GM21360 (cell line): Measurements from ENCODE around the gene TMEM248.
"Not testable (repeated sequence)": the region's sequence is repeated elsewhere in the genome, so short reads cannot be mapped to it uniquely, and the experiment has no call there.

Source experiments
- ATAC-seq: cut with Tn5 transposase; IDR thresholded peaks from one replicate; pipeline ENCODE4 v1.9.1; 2021; ENCODE audit warnings: mild to moderate bottlenecking, moderate library complexity; ENCODE audit not compliant: unreplicated experiment

The TMEM248 gene

DNA sequence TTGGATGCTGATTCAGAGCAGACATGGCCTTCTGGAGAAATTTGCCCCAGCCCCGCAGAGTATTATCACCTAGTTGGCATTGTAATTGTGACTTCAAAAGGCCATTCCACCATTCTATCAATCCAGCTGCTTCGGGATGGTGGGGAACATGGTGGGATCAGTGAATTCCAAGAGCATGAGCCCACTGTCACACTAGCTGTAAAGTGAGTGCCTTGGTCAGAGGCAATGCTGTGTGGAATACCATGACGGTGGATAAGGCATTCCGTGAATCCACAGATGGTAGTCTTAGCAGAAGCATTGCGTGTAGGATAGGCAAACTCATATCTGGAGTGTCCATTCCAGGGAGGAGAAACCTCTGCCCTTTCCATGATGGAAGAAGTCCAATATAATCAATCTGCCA lies 13.3 kb upstream of the TMEM248 start:
- no peak for ATAC-seq

DNA sequence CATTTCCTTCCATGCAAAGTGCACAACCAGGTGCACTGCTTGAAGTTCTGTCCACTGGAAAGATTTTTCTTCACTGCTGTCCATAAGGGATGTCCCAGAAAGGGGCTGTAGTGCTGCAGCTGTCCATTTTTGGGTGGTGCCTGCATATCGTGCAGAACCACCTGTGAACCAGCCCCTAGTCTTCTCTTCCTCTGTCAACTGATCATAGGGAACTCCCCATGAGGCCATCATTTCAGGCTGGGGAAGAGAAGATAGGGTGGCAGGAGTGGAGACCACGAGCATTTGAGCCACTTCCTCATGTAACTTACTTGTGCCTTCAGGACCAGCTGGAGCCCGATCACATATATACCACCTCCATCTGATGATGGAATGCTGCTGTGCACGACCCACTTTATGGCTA lies 12.4 kb upstream of the TMEM248 start:
- not testable (repeated sequence) for ATAC-seq

DNA sequence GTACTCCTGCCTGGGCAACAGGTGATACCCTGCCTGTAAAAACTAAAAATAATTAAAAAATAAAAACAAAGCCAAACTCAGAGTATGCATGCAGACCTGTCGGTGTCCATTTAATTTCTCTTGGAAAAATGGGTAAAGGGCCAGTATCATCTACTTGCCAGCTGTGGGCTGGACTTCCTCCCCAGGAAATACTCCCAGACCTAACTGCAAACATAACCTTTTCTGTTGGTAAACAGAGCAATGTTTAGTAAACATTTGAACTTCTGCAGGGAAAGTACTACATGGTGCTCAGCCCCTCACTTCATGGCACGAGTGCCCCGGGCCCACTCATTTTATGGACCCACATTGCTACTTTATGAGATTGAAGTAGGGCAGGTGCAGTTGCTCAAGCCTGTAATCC lies 10.2 kb upstream of the TMEM248 start:
- no peak for ATAC-seq

DNA sequence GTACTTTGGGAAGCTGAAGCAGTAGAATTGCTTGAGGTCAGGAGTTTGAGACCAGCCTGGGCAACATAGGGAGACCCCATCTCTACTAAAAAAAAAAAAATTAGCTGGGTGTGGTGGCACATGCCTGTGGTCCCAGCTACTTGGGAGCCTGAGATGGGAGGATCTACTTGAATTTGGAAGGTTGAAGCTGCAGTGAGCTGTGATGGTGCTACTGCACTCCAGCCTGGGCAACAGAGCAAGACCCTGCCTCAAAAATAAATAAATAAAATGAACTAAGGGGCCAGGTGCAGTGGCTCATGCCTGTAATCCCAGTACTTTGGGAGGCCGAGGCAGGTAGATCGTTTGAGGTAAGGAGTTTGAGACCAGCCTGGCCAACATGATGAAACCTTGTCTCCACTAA lies 9.8 kb upstream of the TMEM248 start:
- not testable (repeated sequence) for ATAC-seq

DNA sequence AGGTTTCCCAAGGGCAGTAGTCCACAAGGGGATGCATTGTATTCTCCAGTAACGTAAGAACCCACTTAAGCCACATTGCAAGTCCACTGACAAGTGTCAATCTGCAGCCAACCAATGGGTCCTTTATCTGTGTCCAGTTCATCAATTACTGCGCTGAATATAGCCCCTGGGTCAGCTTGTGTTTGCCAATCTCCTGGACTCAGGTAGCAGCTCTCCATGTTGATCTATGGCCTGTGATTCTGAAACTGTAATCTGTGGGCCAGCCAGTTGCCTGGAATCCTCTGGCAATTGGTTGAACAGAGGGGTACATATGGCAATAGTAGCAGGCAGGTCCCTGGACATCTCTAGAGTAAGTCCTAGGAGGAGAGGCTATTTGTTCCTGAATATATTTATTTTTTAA lies 8.8 kb upstream of the TMEM248 start:
- no peak for ATAC-seq

DNA sequence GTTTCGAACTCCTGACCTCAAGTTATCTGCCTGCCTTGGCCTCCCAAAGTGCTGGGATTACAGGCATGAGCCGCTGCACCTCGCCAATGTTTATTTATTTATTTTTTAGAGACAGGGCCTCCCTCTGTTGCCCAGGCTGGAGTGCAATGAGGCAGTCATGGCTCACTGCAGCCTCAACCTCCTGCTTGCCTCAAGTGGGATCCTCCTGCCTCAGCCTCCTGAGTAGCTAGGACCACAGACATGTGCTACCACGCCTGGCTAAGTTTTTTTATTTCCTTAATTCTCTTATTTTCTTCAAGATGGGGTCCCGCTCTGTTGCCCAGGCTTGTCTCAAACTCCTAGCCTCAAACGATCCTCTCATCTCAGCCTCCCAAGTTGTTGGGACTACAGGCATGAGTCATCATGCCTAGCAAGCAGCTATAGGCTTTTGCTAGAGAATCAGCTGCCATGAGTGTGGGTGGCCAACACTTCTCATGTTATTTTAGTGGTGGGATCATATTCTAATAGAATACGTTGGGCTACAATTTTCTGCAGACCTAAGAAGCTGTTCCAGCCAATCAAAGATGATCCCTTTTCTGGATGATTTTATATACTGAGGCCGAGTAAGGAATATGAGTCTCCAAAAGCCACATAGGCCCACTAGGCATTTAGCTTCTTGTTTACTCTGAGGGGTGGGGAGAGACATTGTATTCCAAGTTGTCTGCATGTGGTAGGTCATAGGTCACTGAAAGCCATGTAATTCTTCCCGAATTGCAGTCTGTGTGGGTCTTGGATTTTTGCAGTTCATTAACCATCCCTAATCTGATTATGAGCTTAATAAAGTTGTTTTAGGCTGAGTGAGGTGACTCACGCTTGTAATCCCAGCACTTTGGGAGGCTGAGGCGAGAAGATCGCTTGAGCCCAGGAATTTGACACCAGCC lies 7.6 kb upstream of the TMEM248 start:
- ATAC-seq, result no peak

DNA sequence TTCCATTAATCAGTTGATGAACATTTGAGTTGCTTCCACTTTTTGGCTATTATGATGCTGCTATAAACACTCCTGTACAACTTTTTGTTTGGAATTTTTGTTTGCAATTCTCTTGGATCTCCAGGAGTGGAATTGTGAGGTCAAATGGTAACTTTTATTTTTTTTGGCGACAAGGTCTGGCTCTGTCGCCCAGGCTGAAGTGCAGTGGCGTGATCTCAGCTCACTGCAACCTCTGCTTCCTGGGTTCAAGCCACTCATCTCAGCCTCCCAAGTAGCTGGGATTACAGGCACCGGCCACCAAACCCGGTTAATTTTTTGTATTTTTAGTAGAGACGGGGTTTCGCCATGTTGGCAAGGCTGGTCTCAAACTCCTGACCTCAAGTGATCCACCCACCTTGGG lies 3.1 kb upstream of the TMEM248 start:
- ATAC-seq, result not testable (repeated sequence)

DNA sequence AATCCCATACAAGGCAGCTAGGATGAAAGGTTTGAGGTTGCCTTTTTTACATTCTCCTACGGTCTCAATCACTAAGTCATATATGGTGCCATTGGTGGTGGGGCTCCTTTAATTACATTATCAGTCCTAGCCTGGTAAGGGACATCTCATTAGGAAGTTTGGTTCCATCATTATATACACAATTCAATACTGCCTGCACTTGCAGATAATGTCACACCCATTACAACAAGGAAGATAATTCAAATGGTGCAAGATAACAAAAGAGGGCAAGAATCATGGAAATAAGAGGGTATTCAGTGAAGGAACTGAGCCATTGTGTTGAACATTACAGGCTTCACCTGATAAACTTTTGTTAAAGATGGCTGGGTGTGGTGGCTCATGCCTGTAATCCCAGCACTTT lies 1.7 kb upstream of the TMEM248 start:
- no peak for ATAC-seq

DNA sequence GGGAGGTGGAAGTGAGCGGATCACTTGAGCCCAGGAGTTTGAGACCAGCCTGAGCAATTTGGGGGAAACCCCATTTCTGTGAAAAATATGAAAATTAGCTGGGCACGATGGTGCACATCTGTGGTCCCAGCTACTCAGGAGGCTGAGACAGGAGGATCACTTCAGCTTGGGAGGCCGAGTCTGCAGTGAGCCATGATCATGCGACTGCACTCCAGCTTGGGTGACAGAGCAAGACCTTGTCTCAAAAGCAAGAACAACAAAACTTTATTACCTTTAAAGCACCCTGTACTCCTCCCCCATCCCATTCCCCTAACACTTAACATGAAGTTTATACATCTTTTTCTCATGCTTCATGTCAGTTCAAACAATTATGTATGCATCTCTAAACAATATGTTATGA lies 1.3 kb upstream of the TMEM248 start:
- ATAC-seq, result no peak

DNA sequence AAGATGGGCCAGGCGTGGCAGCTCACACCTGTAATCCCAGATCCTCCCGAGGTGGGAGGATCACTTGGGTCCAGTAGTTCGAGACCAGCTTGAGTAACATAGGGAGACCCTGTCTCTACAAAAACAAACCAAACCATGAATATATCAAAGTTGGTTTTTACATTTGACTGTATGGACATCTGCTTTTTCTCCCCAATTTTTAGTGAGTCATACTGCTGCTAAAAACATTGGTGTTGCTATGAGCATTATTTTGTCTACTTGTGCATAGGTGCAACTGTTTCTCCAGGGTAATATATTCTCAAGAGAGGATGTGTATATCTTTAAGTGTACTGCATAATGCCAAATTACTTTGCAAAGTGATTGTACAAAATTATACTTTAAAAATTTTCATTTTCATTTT lies 769 bp upstream of the TMEM248 start:
- no peak for ATAC-seq

DNA sequence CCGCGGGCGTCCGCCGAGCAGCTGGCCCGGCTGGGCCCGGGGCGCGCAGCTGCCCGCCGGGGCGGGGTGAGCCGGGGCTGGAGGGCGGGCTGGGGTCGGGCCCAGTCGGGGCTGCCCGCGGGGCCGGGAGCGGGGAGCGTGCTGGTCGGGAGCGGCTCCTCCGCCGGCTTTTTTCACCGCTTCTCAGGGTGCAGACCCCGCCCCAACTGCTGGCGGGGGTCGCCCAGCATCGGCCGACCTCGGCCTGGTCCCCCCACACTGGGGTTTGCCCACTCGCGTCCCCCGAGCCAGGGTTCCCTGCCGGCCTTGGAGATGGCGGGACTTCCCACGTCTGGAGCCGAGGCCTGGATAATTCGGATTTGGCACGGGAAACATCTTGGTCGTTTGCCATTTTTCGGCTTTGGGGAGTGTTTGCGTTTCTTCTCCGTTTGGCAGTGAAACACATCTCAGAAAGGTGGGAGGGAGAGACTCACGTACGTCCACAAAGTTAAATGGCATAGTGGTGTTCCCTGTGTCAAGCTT lies 432 bp downstream of the TMEM248 start:
- peak; percentile 33 for ATAC-seq

DNA sequence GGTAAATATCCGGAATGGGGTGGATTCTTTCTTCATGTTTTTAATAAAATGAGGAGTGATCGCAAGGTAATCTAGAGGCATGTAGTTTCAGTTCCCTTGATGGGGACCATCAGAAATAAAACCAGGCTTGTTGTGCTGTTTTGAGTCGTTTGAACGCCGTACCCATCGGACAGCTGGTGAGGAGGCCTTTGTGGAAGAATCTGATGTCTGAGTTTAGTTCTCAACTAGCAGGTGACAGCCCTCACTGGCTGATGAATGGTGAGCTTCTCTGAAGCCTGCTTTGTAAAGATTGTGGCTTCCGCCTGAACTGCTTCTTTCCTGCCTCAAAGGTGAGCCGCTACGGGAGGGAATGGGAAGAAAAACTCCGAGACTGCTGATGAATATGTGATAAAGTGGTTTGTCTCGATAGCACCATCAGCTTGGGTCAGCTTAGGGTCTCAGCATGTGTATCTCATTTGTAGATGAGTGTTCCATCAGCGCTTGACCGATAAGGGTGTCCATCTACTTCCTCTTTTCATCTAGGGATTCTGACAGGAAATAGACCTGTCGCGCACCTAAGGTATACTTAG lies 977 bp downstream of the TMEM248 start:
- ATAC-seq, result peak; percentile 21

DNA sequence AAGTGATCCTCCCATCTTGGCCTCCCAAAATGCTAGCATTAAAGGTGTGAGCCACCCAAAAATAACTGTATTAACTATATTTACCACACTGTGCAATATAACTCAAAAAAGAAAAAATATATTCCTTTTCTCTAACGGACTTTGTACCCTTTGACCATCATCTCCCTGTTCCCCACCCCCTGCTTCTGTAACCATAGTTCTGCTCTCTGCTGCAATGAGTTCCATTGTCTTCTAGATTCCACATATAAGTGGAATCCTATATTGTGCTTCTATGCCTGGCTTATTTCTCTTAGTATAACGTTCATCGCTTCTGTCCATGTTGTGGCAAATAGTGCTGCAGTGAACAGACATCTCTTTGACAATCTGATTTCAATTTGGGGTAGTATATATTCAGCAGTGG lies 4.2 kb downstream of the TMEM248 start:
- no peak for ATAC-seq

DNA sequence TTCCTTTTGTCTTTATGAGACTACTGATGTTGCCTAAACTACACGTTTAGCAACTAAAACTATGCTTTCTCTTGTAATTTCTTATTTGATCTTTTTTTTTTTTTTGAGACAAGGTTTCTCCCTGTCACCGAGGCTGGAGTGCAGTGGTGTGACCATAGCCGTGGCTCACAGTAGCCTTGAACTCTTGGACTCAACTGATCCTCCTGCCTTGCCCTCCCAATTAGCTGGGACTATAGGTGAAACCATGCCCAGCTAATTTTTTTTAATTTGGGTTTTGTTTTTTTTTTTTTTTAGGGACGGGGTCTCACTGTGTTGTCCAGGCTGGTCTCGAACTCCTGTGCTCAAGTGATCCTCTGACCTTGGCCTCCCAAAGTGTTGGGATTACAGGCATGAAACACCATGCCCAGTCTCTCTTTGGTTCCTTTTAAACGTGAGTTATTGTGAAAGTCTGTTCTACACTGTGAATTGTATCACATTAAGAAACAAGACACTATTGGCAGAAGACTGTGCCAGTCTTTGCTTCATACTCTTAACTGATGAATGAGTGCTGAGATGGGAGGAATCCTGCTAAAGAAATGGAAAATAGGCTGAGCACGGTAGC lies 6.4 kb downstream of the TMEM248 start:
- ATAC-seq, result no peak

DNA sequence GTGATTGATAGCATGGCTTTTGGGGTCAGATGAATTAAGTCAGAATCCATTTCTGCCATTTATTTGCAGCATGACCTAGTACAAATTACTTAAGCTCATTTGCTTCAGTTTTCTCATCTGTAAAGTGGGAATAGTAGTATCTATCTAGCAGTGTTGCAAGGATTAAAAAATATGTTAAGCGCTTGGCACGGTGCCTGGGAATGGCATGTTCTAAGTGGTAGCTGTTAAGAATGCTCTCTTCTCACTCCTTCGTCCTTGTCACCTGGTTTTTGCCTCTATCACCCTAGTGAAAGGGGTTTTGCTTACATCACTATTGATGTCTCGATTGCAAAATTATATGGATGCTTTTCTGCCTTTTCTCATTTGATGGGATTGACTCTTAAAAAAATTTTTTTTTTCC lies 7.4 kb downstream of the TMEM248 start:
- no peak for ATAC-seq

DNA sequence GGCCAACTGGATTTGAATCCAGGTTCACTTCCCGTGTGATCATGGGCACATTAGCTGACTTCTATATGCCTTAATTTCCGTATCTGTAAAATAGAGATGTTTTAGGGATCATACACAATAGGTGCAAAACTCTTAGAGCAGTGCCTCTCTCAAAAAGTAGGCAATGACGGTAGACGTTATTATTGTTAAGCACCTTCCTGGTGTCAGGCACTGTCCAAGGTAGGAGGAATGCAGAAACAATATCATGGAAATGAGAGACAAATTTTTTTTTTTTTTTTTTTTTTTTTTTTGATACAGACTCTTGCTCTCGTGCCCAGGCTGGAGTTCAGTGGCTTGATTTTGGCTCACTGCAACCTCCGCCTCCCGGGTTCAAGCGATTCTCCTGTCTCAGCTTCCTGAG lies 8.1 kb downstream of the TMEM248 start:
- no peak for ATAC-seq

DNA sequence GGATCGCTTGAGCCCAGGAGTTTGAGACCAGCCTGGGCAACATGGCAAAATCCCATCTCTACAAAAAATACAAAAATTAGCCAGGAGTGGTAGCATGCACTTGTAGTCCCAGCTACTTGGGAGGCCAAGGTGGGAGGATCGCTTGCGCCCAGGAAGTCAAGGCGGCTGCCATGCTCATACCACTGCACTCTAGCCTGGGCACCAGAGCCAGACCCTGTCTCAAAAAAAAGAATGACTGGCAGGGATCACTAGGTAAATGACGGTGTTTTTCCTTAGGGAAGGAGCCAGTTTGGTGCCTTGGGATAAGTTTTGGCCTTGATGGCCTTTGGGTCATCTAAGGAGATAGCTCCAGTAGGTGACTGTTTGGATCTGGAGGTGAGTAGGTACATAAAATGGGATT lies 8.9 kb downstream of the TMEM248 start:
- no peak for ATAC-seq

DNA sequence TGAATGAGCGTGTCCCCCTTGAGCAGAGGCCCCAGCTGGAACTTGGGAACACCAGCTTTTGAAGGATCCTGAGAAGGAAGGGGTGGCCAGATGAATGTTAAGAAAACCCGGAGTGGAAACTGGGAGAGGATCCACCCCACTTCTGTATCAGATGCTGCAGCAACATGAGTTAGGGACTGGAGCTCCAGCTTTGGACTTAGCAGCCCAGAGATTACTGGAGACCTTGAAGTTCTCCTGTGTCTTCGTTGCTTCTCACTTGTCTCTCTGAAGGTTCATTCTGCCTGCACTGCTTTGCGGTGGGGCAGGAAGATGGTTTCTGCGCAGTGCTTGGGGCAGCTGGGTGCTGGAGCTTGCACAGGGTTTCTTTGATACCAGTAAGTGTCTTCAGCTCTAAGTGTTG lies 9.3 kb downstream of the TMEM248 start:
- ATAC-seq, result no peak

DNA sequence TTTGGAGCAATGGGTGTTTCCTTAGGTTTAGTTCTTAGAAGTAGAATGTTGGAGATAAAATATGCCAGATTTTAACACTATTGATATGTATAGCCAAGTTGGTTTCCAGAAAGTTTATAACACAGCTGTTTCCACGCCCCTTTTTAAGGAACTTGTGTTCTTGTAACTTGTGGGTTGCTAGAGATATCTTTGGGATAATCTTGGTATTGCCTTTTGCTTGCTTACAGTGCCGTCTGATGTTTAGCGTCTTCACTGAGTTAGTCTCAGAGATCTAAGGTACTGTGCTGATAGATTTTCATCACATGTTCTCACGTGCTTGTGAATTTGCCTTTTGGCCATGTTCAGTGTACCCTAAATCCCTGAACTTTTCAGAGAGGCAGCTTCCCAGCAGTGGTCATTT lies 12.4 kb downstream of the TMEM248 start:
- ATAC-seq, result no peak

DNA sequence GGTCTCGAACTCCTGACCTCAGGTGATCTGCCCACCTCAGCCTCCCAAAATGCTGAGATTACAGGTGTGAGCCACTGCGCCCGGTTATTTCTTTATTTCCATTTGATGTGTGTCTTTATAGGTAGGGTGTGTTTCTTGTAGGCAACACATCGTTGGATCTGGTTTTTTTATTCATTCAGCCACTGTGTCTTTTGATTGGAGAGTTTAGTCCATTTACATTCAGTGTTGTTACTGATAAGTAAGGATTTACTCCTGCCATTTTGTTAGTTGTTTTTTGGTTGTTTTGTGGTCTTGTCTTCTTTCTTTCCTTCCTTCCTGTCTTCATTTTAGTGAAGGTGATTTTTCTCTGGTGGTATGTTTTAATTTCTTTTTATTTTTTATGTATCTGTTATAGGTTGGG lies 16.9 kb downstream of the TMEM248 start:
- no peak for ATAC-seq

DNA sequence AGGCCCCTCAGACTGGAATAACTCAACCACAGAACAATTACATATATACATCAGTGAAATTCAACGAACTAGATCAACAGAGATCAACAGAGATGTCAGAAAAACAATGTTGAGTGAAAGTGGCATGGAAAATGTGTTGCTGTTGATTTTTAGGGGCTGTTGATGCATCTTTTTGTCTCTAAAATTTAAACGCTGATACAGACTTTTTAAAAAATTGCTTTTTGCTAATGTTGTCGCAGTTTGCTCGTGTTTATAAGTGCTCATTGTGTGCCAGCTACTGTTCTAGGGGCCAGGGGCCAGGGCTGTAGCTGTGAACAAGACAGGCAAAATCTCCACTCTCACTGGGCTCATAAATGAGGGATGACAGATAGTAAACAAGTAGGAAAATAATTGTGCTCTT lies 18.3 kb downstream of the TMEM248 start:
- no peak for ATAC-seq

DNA sequence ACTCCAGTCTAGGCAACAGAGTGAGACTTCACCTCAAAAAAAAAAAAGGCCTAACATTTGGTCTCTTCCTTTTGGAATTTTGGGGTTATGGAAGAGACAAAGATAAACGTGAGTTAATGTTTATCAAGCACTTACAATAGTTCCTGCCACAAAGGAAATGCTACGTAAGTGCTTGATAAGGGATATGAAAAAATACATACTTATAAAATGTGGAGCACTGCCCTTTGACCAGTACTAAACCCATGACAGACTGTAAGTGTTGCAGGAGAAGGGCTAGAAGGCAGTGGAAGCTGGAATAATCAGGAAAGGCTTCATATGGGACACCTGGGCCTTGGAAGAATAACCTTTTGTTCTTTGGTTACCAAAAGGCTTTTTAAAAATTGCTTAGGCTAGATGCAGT lies 25.5 kb downstream of the TMEM248 start:
- ATAC-seq, result no peak
